Lower leg skin (tissue), 3 donors: ENCODE results near the gene GRIP1.

ENCODE experiments used
- CTCF ChIP-seq, 3 donors: fragments of 450-650 bp; IDR thresholded peaks; one replicate each; pipeline ENCODE4 v1.5.1; 2016; ENCODE audit warnings: antibody characterized with exemption in 3 of 3, mild to moderate bottlenecking in 3 of 3, moderate library complexity in 2 of 3
- POLR2A ChIP-seq, 2 donors: fragments of 450-650 bp; IDR thresholded peaks; one replicate each; pipeline ENCODE4 v1.6.1; 2016 to 2017; ENCODE audit warnings: antibody characterized with exemption in 2 of 2, mild to moderate bottlenecking in 1 of 2, moderate library complexity in 1 of 2

DNA sequence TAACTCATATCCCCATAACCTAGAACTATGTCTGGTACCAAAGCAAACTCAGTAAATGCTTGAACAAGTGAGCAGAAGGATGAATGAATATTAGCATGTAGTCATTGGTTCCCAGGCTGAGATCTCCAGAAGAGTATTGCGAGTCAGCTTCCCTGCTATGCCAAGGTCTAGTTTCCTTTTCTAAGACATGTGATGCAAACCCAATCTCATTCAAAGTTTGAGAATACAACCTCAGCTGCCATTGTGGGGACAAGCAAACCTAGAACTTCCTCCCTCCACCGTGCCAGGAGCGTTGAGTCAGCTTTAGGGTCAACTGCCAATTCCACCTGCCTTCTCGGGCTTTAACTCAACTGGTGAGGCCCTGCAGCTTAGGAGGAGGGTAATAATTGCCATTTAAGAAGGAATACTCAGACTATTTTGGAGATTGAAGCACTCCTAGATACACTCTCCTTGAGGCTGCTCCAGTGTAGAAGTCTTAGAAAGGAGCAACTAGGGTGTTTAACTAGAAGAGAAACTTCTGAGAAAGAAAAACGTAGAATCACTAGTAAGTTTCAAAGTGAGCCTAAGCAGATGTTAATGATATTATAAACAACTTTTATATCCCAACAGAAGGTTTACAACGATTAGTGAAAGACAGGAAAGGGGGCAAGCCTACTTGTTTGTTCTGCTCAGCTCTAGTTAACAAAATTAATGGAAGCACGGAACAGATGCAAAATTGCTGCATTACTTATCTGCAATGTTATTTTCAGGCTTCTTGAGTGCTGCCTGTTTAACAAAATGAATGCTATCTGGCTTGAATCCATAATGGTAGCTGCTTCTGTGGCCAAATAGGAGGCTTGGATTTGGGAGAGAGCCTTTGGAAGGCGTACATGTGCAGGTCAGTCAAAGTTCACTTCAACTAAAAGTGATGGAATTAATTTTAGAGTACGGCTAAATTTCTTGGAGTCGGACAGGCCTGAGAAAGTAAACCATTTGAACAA, 279.7 kb downstream of the GRIP1 start:
- no peak for TF ChIP-seq CTCF (IDR thresholded peaks at IDR 0.05)
- TF ChIP-seq POLR2A (IDR thresholded peaks at IDR 0.05): no peak
